OCI-LY3 (cell line): ENCODE data around the gene ZNF688.
"Not testable (repeated sequence)": the region's sequence is repeated elsewhere in the genome, so short reads cannot be mapped to it uniquely, and the experiment has no call there.

Experiments used
- H2AFZ ChIP-seq: fragments of 200-600, 300-600 bp; shearing (Covaris generic); 2 replicates; pipeline ENCODE4 v1.6.0; 2014; ENCODE audit warnings: antibody characterized with exemption, low read depth, low read length
- H3K27ac ChIP-seq: fragments of 200-600, 300-600 bp; sonication (generic); 2 replicates; pipeline ENCODE4 v1.5.1; 2014; ENCODE audit warnings: mild to moderate bottlenecking, low read length, moderate library complexity, mixed read lengths
- H3K27me3 ChIP-seq: fragments of 200-600, 300-600 bp; sonication (generic); 2 replicates; pipeline ENCODE4 v1.6.1; 2014; ENCODE audit warnings: low read depth, low read length, mixed read lengths
- H3K36me3 ChIP-seq: fragments of 200-600, 300-600 bp; sonication (generic); replicated peaks from 2 replicates; pipeline ENCODE3; 2014; ENCODE audit warnings: low read depth, low read length, mixed read lengths
- H3K4me1 ChIP-seq: fragments of 300-600, 200-600 bp; sonication (generic); 2 replicates; pipeline ENCODE4 v1.6.1; 2014; ENCODE audit warnings: low read length, mixed read lengths
- H3K4me2 ChIP-seq: fragments of 200-600, 300-600 bp; sonication (generic); 2 replicates; pipeline ENCODE4 v1.6.1; 2014; ENCODE audit warnings: low read length, mixed read lengths
- H3K4me3 ChIP-seq: fragments of 300-600, 200-600 bp; sonication (generic); 2 replicates; pipeline ENCODE4 v1.5.1; 2014; ENCODE audit warnings: antibody characterized with exemption, mild to moderate bottlenecking, low read length, moderate library complexity
- H3K79me2 ChIP-seq: fragments of 300-600, 200-600 bp; shearing (Covaris generic); 2 replicates; pipeline ENCODE4 v1.6.1; 2014; ENCODE audit warnings: mild to moderate bottlenecking, low read length, mixed read lengths
- H3K9ac ChIP-seq: fragments of 300-600, 200-600 bp; shearing (Covaris generic); 2 replicates; pipeline ENCODE4 v1.6.0; 2014; ENCODE audit warnings: mild to moderate bottlenecking, low read length, moderate library complexity
- H3K9me3 ChIP-seq: fragments of 200-600, 300-600 bp; shearing (Covaris generic); 2 replicates; pipeline ENCODE4 v1.6.1; 2014; ENCODE audit warnings: low read length, mixed read lengths; ENCODE audit not compliant: insufficient read depth
- H4K20me1 ChIP-seq: fragments of 200-600, 300-600 bp; sonication (generic); 2 replicates; pipeline ENCODE4 v1.6.1; 2016; ENCODE audit warnings: low read length, mixed read lengths; ENCODE audit not compliant: insufficient read depth
- CTCF ChIP-seq: fragments of 200-600, 300-600 bp; sonication (generic); IDR thresholded peaks from 2 replicates; pipeline ENCODE4 v1.5.1; 2014; ENCODE audit warnings: antibody characterized with exemption, low read length, low read depth
- EZH2phosphoT487 ChIP-seq: fragments of 200-600 bp; shearing (Covaris generic); IDR thresholded peaks from 2 replicates; pipeline ENCODE4 v1.6.1; 2018; ENCODE audit warnings: antibody characterized with exemption, mixed run types, low read depth

ZNF688 gene

GRCh38 chr16:30592871-30593270 is 21.4 kb upstream of the ZNF688 start:
- H3K4me3 ChIP-seq = no peak overlapping the region
- peaks cover 5% of the 10 kb centered on the region; the same call in 1 of the 2 replicates for H3K27me3 ChIP-seq
- peaks cover 6% of the 10 kb centered on the region; the same call in 1 of the 2 replicates for H3K9me3 ChIP-seq
- H4K20me1 ChIP-seq = no peaks in the 10 kb centered on the region
- TF ChIP-seq CTCF (no peak), EZH2phosphoT487 (no peak)
- H3K36me3 ChIP-seq = no peaks in the 10 kb centered on the region
- no peak overlapping the region for H2AFZ ChIP-seq
- no peaks in the 10 kb centered on the region for H3K79me2 ChIP-seq
- H3K27ac ChIP-seq = no peak overlapping the region
- no peaks in the 10 kb centered on the region for H3K4me1 ChIP-seq
- H3K4me2 ChIP-seq = no peak overlapping the region
- no peak overlapping the region for H3K9ac ChIP-seq

- not testable (repeated sequence) for H3K9me3 ChIP-seq, H3K4me3 ChIP-seq, H4K20me1 ChIP-seq, H3K4me1 ChIP-seq, H3K79me2 ChIP-seq, H2AFZ ChIP-seq, H3K36me3 ChIP-seq, H3K4me2 ChIP-seq, H3K9ac ChIP-seq, H3K27me3 ChIP-seq, H3K27ac ChIP-seq
Measured at GRCh38 chr16:30590869-30591268, 19.4 kb upstream of the ZNF688 start.

- H3K9me3 ChIP-seq, H3K36me3 ChIP-seq, H3K79me2 ChIP-seq, H3K4me3 ChIP-seq, H2AFZ ChIP-seq, H4K20me1 ChIP-seq, H3K4me2 ChIP-seq, H3K9ac ChIP-seq, H3K27me3 ChIP-seq, H3K27ac ChIP-seq, H3K4me1 ChIP-seq: not testable (repeated sequence)
Measured at GRCh38 chr16:30589582-30589981, 18.1 kb upstream of the ZNF688 start.

- H4K20me1 ChIP-seq = no peaks in the 10 kb centered on the region
- no peaks in the 10 kb centered on the region for H3K79me2 ChIP-seq
- H3K4me2 ChIP-seq = no peak overlapping the region
- H2AFZ ChIP-seq = no peak overlapping the region
- H3K36me3 ChIP-seq = no peaks in the 10 kb centered on the region
- H3K9ac ChIP-seq = no peak overlapping the region
- H3K27ac ChIP-seq = no peak overlapping the region
- H3K9me3 ChIP-seq = no peaks in the 10 kb centered on the region
- no peaks in the 10 kb centered on the region for H3K4me1 ChIP-seq
- TF ChIP-seq CTCF = no peak
- no peak for TF ChIP-seq EZH2phosphoT487
- no peaks in the 10 kb centered on the region for H3K27me3 ChIP-seq
- no peak overlapping the region for H3K4me3 ChIP-seq
Measured at GRCh38 chr16:30588651-30589050, 17.1 kb upstream of the ZNF688 start.

GRCh38 chr16:30585400-30586191 is 14.1 kb upstream of the ZNF688 start, which contains the start of gene ZNF785:
Gene ZNF785, minus strand, starts transcription at chr16:30585697. Its CDS starts 86 bp downstream, at chr16:30585611.
- no peak within 1 kb of the TSS for H3K27ac ChIP-seq
- no peaks in the 10 kb centered on the region for H3K27me3 ChIP-seq
- H2AFZ ChIP-seq = no peak within 1 kb of the TSS
- no peaks in the 10 kb centered on the region for H3K9me3 ChIP-seq
- H3K9ac ChIP-seq = no peak within 1 kb of the TSS
- TF ChIP-seq CTCF (no peak), EZH2phosphoT487 (no peak)
- H3K36me3 ChIP-seq = no peaks in the 10 kb centered on the region
- H3K4me1 ChIP-seq = no peaks in the 10 kb centered on the region
- no peaks in the 10 kb centered on the region for H3K79me2 ChIP-seq
- no peak within 1 kb of the TSS for H3K4me2 ChIP-seq
- no peak within 1 kb of the TSS for H3K4me3 ChIP-seq
- H4K20me1 ChIP-seq = no peaks in the 10 kb centered on the region
